HFF-Myc (cell line): ENCODE measurements around the gene PFKM.

Experiments used
- DNase-seq: peaks from one replicate; pipeline ENCODE4 v3.0.0-alpha.2; 2011; ENCODE audit warnings: low read depth; ENCODE audit errors: extremely low read depth
- H3K4me3 ChIP-seq: replicated peaks from 2 replicates; pipeline ENCODE4 v1.5.1; 2011; ENCODE audit warnings: low read depth, mild to moderate bottlenecking, control low read depth, low read length
- TF ChIP-seq, protein P1 (sequence below): IDR thresholded peaks from 2 replicates; pipeline ENCODE4 v1.5.1; 2012; ENCODE audit warnings: mild to moderate bottlenecking, low read depth, low read length, control low read depth; ENCODE audit errors: missing control alignments

The PFKM gene

DNA sequence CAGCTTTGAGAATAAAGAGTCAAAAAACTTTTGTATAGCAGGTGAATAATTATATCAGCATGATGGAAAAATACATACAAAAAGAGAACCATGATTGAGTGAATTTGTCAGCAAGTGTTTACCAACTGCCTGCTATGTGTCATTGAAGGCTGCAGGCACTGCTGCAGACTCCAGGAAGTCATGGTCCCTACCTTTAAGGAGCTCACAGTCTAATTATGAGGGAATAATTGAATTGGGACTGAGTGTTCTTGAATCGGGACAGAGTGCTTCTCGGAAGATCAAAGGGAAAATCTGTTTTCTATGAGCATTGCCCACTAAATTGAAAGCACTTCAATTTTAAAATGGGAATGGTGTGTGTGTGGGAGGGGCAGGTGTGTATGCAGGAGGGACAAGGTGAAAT, 74.5 kb downstream of the PFKM start:
- DNase-seq: no peak
- no peak overlapping the region for H3K4me3 ChIP-seq
- TF ChIP-seq, protein P1, sequence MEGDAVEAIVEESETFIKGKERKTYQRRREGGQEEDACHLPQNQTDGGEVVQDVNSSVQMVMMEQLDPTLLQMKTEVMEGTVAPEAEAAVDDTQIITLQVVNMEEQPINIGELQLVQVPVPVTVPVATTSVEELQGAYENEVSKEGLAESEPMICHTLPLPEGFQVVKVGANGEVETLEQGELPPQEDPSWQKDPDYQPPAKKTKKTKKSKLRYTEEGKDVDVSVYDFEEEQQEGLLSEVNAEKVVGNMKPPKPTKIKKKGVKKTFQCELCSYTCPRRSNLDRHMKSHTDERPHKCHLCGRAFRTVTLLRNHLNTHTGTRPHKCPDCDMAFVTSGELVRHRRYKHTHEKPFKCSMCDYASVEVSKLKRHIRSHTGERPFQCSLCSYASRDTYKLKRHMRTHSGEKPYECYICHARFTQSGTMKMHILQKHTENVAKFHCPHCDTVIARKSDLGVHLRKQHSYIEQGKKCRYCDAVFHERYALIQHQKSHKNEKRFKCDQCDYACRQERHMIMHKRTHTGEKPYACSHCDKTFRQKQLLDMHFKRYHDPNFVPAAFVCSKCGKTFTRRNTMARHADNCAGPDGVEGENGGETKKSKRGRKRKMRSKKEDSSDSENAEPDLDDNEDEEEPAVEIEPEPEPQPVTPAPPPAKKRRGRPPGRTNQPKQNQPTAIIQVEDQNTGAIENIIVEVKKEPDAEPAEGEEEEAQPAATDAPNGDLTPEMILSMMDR: no peak

DNA sequence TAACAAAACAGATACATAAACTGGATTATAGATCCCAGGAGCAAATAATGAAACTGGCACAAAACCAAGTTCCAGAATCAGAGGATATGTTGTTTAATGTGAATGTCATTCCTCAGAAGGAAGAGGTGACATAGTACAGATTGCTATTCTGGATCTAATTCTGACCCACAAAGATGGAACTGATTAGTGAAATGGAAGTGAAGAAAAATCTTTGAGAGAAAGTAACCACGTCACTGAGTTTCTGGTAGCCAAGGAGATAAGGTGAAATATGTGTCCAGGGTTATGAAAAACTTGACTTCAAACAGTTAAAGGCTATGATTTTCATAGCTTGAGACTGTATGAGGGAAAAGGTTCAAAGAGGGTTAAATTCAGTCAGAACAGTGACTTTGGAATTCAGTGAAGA, 75.6 kb downstream of the PFKM start:
- TF ChIP-seq, protein P1: no peak
- no peak for DNase-seq
- no peak overlapping the region for H3K4me3 ChIP-seq
